Transverse colon (tissue), 4 donors: ENCODE measurements around the gene AOAH.
"Not testable (repeated sequence)": the region's sequence is repeated elsewhere in the genome, so short reads cannot be mapped to it uniquely, and the experiment has no call there.

Experiments
- CTCF ChIP-seq, 5 experiments: fragments of 200-600 bp in 3 of 5; fragments of 450-650 bp in 2 of 5; sonication (generic) in 3 of 5; IDR thresholded peaks; 1 replicate in 2 of 5; 2 replicates in 3 of 5; pipeline ENCODE4 v1.5.1; 2016 to 2017; ENCODE audit warnings: antibody characterized with exemption in 5 of 5, inconsistent platforms in 3 of 5, mild to moderate bottlenecking in 2 of 5, moderate library complexity in 1 of 5
- EP300 ChIP-seq: sonication (generic); formaldehyde crosslinking; IDR thresholded peaks from one replicate; pipeline ENCODE4 v1.6.1; 2017; ENCODE audit warnings: antibody characterized with exemption, low read depth
- POLR2A ChIP-seq: fragments of 450-650 bp; IDR thresholded peaks from one replicate; pipeline ENCODE4 v1.6.1; 2016; ENCODE audit warnings: antibody characterized with exemption, mild to moderate bottlenecking, moderate library complexity
- POLR2AphosphoS5 ChIP-seq, 3 donors: sonication (generic); formaldehyde crosslinking; IDR thresholded peaks; one replicate each; pipeline ENCODE4 v1.6.1; 2016; ENCODE audit warnings: antibody characterized with exemption in 3 of 3

DNA sequence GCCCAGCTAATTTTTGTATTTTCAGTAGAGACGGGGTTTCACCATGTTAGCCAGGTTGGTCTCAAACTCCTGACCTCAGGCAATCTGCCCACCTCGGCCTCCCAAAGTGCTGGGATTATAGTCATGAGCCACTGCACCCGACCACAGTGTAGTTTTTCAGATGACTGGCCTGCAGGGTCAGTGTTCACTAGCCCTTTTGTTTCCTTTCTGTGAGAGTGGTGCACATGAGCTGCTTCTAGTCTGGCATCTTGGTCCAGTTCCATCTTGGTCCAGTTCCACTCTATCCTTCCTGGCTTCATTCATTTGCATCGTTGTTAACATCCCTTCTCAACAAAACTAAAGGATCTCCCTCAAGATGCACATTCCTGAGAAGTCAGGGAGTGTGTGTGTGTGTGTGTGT, 240.4 kb downstream of the AOAH start:
- TF ChIP-seq POLR2AphosphoS5 (IDR thresholded peaks at IDR 0.05); CTCF (IDR thresholded peaks at IDR 0.05); POLR2A; EP300: not testable (repeated sequence)
